Glutamatergic neuron (in vitro differentiated cells): Measurements from ENCODE around the gene SERPINH1. TPM values are rescaled to one million over a fixed set of nuclear protein-coding genes. Genes with fewer than 3 reads are reported as not detected.

Experiments
- DNase-seq: peaks from one replicate; pipeline ENCODE4 v3.0.0; 2022
- H3K27ac Mint-ChIP-seq: one replicate; pipeline ENCODE4 v1.8.0; 2020; ENCODE audit warnings: mild to moderate bottlenecking, mixed read lengths, inconsistent platforms; ENCODE audit not compliant: unreplicated experiment
- H3K27me3 Mint-ChIP-seq: one replicate; pipeline ENCODE4 v1.8.0; 2020; ENCODE audit warnings: mild to moderate bottlenecking, moderate library complexity, mixed read lengths, inconsistent platforms; ENCODE audit not compliant: unreplicated experiment
- H3K36me3 Mint-ChIP-seq: one replicate; pipeline ENCODE4 v1.8.0; 2020; ENCODE audit warnings: mild to moderate bottlenecking, mixed read lengths, inconsistent platforms; ENCODE audit not compliant: unreplicated experiment
- H3K4me1 Mint-ChIP-seq: one replicate; pipeline ENCODE4 v1.8.0; 2020; ENCODE audit warnings: mild to moderate bottlenecking, low read depth, mixed read lengths, inconsistent platforms; ENCODE audit not compliant: unreplicated experiment
- H3K4me3 Mint-ChIP-seq: one replicate; pipeline ENCODE4 v1.8.0; 2020; ENCODE audit warnings: mild to moderate bottlenecking, mixed read lengths, inconsistent platforms; ENCODE audit not compliant: unreplicated experiment
- H3K9me3 Mint-ChIP-seq: one replicate; pipeline ENCODE4 v1.8.0; 2020; ENCODE audit warnings: mild to moderate bottlenecking, moderate library complexity, mixed read lengths, inconsistent platforms; ENCODE audit not compliant: unreplicated experiment
- long read RNA-seq: library from polyadenylated mRNA; unstranded; transcript quantifications from one replicate; pipeline ENCODE4 v2.0.0, GENCODE V29; 2020; ENCODE audit not compliant: unreplicated experiment
- total RNA-seq: library from RNA; stranded (reverse); fragmentation: NEBNext Ultra II Directional; extraction: Animal tissue kit (Norgen Biotek cat#: 25700); gene quantifications from one replicate; pipeline ENCODE4 v1.2.1, GENCODE V29; 2021; ENCODE audit not compliant: unreplicated experiment
- TF ChIP-seq, protein P1 (sequence below): fragments of 200-600 bp; sonication (generic); IDR thresholded peaks from one replicate; pipeline ENCODE4 v1.5.0; 2021; ENCODE audit not compliant: partially characterized antibody, unreplicated experiment

The SERPINH1 gene
- 35.0 TPM for total RNA-seq
- long read RNA-seq, transcript SERPINH1-201 (5 exons, 2,225 nt), result major isoform, 7 of 9 reads
- long read RNA-seq, partial matches to known transcripts, result 0 of 9 reads
- long read RNA-seq, other reads (novel, unspliced or antisense), result 2 of 9 reads

GRCh38 chr11:75562048-75562835 lies at the start of gene SERPINH1:
TSS of gene SERPINH1 (plus strand) at chr11:75562253. CDS start at chr11:75566350, 4,097 bp downstream.
- Mint-ChIP-seq H3K9me3 (peaks cover 7% of the 10 kb centered on the region), H3K27ac (peak within 1 kb of the TSS; percentile 100), H3K4me3 (peak within 1 kb of the TSS; percentile 96), H3K36me3 (no peaks in the 10 kb centered on the region), H3K4me1 (peaks cover 19% of the 10 kb centered on the region), H3K27me3 (peaks cover 10% of the 10 kb centered on the region)
- peak; percentile 87 for DNase-seq
- TF ChIP-seq, protein P1, sequence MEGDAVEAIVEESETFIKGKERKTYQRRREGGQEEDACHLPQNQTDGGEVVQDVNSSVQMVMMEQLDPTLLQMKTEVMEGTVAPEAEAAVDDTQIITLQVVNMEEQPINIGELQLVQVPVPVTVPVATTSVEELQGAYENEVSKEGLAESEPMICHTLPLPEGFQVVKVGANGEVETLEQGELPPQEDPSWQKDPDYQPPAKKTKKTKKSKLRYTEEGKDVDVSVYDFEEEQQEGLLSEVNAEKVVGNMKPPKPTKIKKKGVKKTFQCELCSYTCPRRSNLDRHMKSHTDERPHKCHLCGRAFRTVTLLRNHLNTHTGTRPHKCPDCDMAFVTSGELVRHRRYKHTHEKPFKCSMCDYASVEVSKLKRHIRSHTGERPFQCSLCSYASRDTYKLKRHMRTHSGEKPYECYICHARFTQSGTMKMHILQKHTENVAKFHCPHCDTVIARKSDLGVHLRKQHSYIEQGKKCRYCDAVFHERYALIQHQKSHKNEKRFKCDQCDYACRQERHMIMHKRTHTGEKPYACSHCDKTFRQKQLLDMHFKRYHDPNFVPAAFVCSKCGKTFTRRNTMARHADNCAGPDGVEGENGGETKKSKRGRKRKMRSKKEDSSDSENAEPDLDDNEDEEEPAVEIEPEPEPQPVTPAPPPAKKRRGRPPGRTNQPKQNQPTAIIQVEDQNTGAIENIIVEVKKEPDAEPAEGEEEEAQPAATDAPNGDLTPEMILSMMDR, result no peak

DNA sequence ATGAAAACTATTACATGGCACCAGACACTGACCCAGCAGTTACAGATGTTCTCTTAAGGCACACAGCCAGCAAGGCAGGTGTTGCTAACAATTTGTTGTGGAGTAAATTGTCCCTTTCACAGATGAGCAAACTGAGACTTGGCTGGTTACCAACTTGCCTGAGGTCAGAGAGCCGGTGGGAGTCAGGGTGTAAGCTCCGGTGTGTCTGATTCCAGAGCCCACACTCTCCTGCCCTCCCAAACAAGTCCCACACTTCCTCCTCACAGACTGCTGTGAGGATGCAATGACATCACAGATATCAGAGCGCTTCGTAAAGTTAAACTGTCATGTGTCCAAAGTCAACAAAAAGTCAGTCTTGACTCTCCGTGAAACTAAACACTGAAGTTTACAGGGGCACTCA lies 48.8 kb upstream of the SERPINH1 start:
- Mint-ChIP-seq H3K27me3 (peaks cover 9% of the 10 kb centered on the region), H3K4me3 (no peak overlapping the region), H3K4me1 (peaks cover 16% of the 10 kb centered on the region), H3K27ac (no peak overlapping the region), H3K9me3 (peaks cover 5% of the 10 kb centered on the region), H3K36me3 (peaks cover 13% of the 10 kb centered on the region)
- TF ChIP-seq, protein P1, result no peak
- no peak for DNase-seq

DNA sequence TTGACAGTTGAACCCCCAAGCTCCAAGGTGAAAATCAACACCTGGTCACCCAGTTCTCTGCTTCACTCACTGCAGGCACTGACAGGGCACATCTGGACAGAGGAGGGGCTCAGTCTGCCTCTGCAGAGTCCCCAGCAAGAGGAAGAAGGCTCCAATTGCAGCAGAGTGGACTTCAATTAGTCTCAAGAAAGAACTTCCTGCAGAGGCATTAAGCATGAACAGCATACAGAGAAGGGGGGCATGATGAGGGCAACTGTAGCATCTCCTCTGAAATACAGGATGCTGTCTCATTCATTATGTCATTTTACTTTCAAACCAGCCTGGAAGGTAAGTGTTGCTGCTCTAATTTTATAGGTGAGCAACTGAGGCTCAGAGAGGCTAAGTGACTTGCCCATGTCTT lies 47.5 kb upstream of the SERPINH1 start:
- Mint-ChIP-seq H3K27ac (no peak overlapping the region), H3K4me3 (no peak overlapping the region), H3K27me3 (peaks cover 10% of the 10 kb centered on the region), H3K4me1 (peaks cover 15% of the 10 kb centered on the region), H3K9me3 (peaks cover 5% of the 10 kb centered on the region), H3K36me3 (peaks cover 13% of the 10 kb centered on the region)
- DNase-seq, result no peak
- TF ChIP-seq, protein P1, result no peak

DNA sequence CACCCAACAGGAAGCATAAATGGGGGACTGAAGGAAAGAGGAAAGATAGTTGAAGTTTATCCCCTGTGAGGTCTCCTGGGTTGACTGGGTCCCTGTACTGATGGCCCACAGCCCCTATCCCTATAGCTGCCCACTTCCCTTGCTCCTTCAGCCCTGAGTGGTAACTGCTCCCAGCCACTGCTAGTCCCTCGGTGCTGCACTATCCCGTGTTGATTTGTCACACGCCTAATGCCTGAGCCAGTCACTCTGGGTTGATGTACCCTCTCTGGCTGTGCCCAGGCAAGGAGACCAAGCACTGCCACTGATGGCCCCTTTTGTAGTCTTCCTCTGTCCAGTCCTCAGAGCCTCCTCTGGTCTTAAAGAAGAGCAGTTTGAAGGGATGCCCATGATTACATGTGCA lies 45.9 kb upstream of the SERPINH1 start:
- Mint-ChIP-seq H3K4me1 (peaks cover 11% of the 10 kb centered on the region), H3K4me3 (no peak overlapping the region), H3K36me3 (peaks cover 13% of the 10 kb centered on the region), H3K27ac (no peak overlapping the region), H3K27me3 (peaks cover 12% of the 10 kb centered on the region), H3K9me3 (peaks cover 3% of the 10 kb centered on the region)
- no peak for DNase-seq
- TF ChIP-seq, protein P1, result no peak

DNA sequence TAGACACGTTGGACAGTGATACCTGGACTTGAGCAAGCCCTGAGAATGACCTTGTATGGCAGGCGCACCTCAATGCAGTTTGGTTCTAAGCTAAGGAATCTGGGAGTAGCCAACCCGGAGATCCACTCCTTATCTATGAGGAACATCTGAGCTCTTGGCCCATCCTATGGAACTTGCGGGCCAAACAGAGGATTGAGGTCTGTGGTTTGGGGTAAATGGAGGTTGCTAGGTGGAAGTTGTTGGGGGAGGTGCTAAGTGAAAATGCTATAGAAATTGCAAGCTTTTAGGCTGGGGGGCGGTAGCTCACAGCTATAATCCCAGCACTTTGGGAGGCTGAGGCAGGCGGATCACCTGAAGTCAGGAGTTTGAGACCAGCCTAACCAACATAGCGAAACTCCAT lies 45.2 kb upstream of the SERPINH1 start:
- no peak overlapping the region for H3K27ac Mint-ChIP-seq
- H3K4me1 Mint-ChIP-seq, result peaks cover 9% of the 10 kb centered on the region
- no peak for DNase-seq
- H3K36me3 Mint-ChIP-seq, result peaks cover 13% of the 10 kb centered on the region
- peaks cover 7% of the 10 kb centered on the region for H3K27me3 Mint-ChIP-seq
- TF ChIP-seq, protein P1, result no peak
- no peak overlapping the region for H3K4me3 Mint-ChIP-seq
- peaks cover 3% of the 10 kb centered on the region for H3K9me3 Mint-ChIP-seq
